ENCODE measurements around the gene GALNT2. TPM values are rescaled to one million over a fixed set of nuclear protein-coding genes. Genes with fewer than 3 reads are reported as not detected.

Gene GALNT2
- total RNA-seq, 1 donor from 2014 or later, result 66.3 TPM

- peaks cover 8% of the 10 kb centered on the region for H3K36me3 Mint-ChIP-seq
- peaks cover 54% of the 10 kb centered on the region for H3K4me1 Mint-ChIP-seq (ENCODE audit: unreplicated experiment)
Measured at GRCh38 chr1:230123280-230124185, 56.5 kb downstream of the GALNT2 start.

GRCh38 chr1:230124186-230125128 is 57.4 kb downstream of the GALNT2 start:
- H3K27ac Mint-ChIP-seq, result no peak overlapping the region
- DNase-seq (ENCODE audit: extremely low spot score, unreplicated experiment), result no peak
- peaks cover 8% of the 10 kb centered on the region for H3K36me3 Mint-ChIP-seq
- peaks cover 5% of the 10 kb centered on the region for H3K9me3 Mint-ChIP-seq
- no peak overlapping the region for H3K4me3 Mint-ChIP-seq
- no peak for TF ChIP-seq CTCF (conservative IDR thresholded peaks at IDR 0.05)
- peaks cover 50% of the 10 kb centered on the region for H3K4me1 Mint-ChIP-seq (ENCODE audit: unreplicated experiment)
- H3K27me3 Mint-ChIP-seq, result peaks cover 29% of the 10 kb centered on the region

More at GRCh38 chr1:230123280-230124185, 56.5 kb downstream of the GALNT2 start:
- no peak for DNase-seq (ENCODE audit: extremely low spot score, unreplicated experiment)
- no peak for TF ChIP-seq CTCF (conservative IDR thresholded peaks at IDR 0.05)
- H3K9me3 Mint-ChIP-seq, result peaks cover 5% of the 10 kb centered on the region
- peaks cover 29% of the 10 kb centered on the region for H3K27me3 Mint-ChIP-seq
- no peak overlapping the region for H3K27ac Mint-ChIP-seq
- H3K4me3 Mint-ChIP-seq, result no peak overlapping the region

- TF ChIP-seq CTCF (conservative IDR thresholded peaks at IDR 0.05), result no peak
- DNase-seq (ENCODE audit: extremely low spot score, unreplicated experiment), result no peak
- peaks cover 8% of the 10 kb centered on the region for H3K36me3 Mint-ChIP-seq
- H3K4me3 Mint-ChIP-seq, result peak overlapping the region; percentile 35
- peak overlapping the region; percentile 60 for H3K27ac Mint-ChIP-seq
- H3K9me3 Mint-ChIP-seq, result peaks cover 5% of the 10 kb centered on the region
- peaks cover 47% of the 10 kb centered on the region for H3K4me1 Mint-ChIP-seq (ENCODE audit: unreplicated experiment)
- peaks cover 31% of the 10 kb centered on the region for H3K27me3 Mint-ChIP-seq
Measured at GRCh38 chr1:230125141-230125540, 58.1 kb downstream of the GALNT2 start.

GRCh38 chr1:230125640-230126528 is 58.8 kb downstream of the GALNT2 start:
- Mint-ChIP-seq H3K4me1 (ENCODE audit: unreplicated experiment) (peaks cover 42% of the 10 kb centered on the region), H3K9me3 (peaks cover 1% of the 10 kb centered on the region), H3K4me3 (no peak overlapping the region), H3K36me3 (peaks cover 2% of the 10 kb centered on the region), H3K27me3 (peaks cover 29% of the 10 kb centered on the region), H3K27ac (peak overlapping the region; percentile 60)
- no peak for TF ChIP-seq CTCF (conservative IDR thresholded peaks at IDR 0.05)
- DNase-seq (ENCODE audit: extremely low spot score, unreplicated experiment), result no peak

Data from type B pancreatic cell (in vitro differentiated cells).